Heart right ventricle (tissue), 16 donors: Measurements from ENCODE around the gene INPP5A. TPM values are rescaled to one million over a fixed set of nuclear protein-coding genes. Genes with fewer than 3 reads are reported as not detected.

Source experiments
- ATAC-seq, 8 donors: fragments of 200-7000 bp; cut with Tn5 transposase; one replicate each; pipeline ENCODE4 v1.9.1; 2020; ENCODE audit warnings: mild to moderate bottlenecking in 8 of 8, moderate library complexity in 8 of 8, moderate number of reproducible peaks in 1 of 8
- DNase-seq, 2 donors: peaks; one replicate each; pipeline ENCODE4 v3.0.0-alpha.2; 2020
- H3K27ac ChIP-seq, 10 donors: fragments of 200-600 bp; sonication (generic) in 2 of 10; one replicate each; pipeline versions ENCODE4 v1.5.0 to v1.8.0; 2020 to 2022; ENCODE audit warnings: mild to moderate bottlenecking in 3 of 10
- H3K27me3 ChIP-seq, 7 donors: fragments of 200-600 bp; one replicate each; pipeline ENCODE4 v1.8.0; 2021 to 2022; ENCODE audit warnings: mild to moderate bottlenecking in 2 of 7
- H3K36me3 ChIP-seq, 9 donors: fragments of 200-600 bp; sonication (generic) in 1 of 9; one replicate each; pipeline versions ENCODE4 v1.5.0 to v1.8.0; 2020 to 2022; ENCODE audit warnings: mild to moderate bottlenecking in 2 of 9
- H3K4me1 ChIP-seq, 9 donors: fragments of 200-600 bp; sonication (generic) in 1 of 9; one replicate each; pipeline versions ENCODE4 v1.5.0 to v1.8.0; 2020 to 2022; ENCODE audit warnings: mild to moderate bottlenecking in 4 of 9
- H3K4me3 ChIP-seq, 10 donors: fragments of 200-600 bp; sonication (generic) in 2 of 10; one replicate each; pipeline versions ENCODE4 v1.5.0 to v1.8.0; 2020 to 2022; ENCODE audit warnings: mild to moderate bottlenecking in 7 of 10, moderate library complexity in 2 of 10
- H3K9me3 ChIP-seq, 11 donors: fragments of 200-600 bp in 10 of 11; sonication (generic) in 2 of 11; one replicate each; pipeline versions ENCODE4 v1.5.0 to v1.8.0; 2013 to 2022; ENCODE audit warnings: mild to moderate bottlenecking in 2 of 11, control low read depth in 1 of 11, moderate library complexity in 1 of 11
- WGBS, 2 donors: extraction: QIAGEN DNeasy Blood & Tissue Kit; methylation state at CpG; one replicate each; pipeline ENCODE4 v1.1.7; 2013; ENCODE audit warnings: inconsistent platforms in 1 of 2; 5-methylcytosine and 5-hydroxymethylcytosine counted together
- intact Hi-C, 10 donors: fragments of 100-400 bp; cut with DNase I; formaldehyde crosslinking; loops; one replicate each; pipeline versions ENCODE4 v1.11.1 to v1.14.2; 2022
- polyA plus RNA-seq, 2 donors: library from polyadenylated mRNA; stranded (reverse); fragments of 200-250 nt; gene quantifications; one replicate each; pipeline ENCODE4 v1.2.3, GENCODE V29; 2013
- total RNA-seq, 10 donors: library from RNA; stranded (reverse); fragmentation: NEBNext Ultra II Directional in 3 of 10; extraction: Animal tissue kit (Norgen Biotek cat#: 25700) in 3 of 10; gene quantifications; one replicate each; pipeline versions ENCODE4 v1.2.1 to v1.2.4, GENCODE V29; 2021 to 2023
- TF ChIP-seq, protein P1 (sequence below), 9 donors: fragments of 200-600 bp; sonication (generic) in 2 of 9; IDR thresholded peaks; one replicate each; pipeline versions ENCODE4 v1.5.0 to v1.8.0; 2021 to 2022; ENCODE audit warnings: antibody characterized with exemption in 9 of 9, mild to moderate bottlenecking in 5 of 9, moderate library complexity in 1 of 9
- donor health status: Arrhythmogenic right ventricular cardiomyopathy.
- donor health status: ischemic (EF 13 %, LVEDD 7.1; RV severe dilation, severe dysfunction).
- donor health status: healthy with polysubstance abuse.
- donor health status: DM: no; HTN: yes; CAD: no.
- donor health status: DM: no; HTN: no; CAD: no.
- donor health status: ischemic (EF 25% LVEDD 6.9; RV normal size, moderate dysfunction).
- donor health status: ischemic (EF 25% LVEDD 5.7; RV mildly dilated, moderate dysfunction).
- donor health status: healthy.
- donor health status: DM: yes; HTN: yes; CAD: no.
- donor health status: Ischemic cardiomyopathy.
- donor health status: ischemic (EF 35%, LVEDD 5.7; RV mildly dilated, moderate dysfunction).
- donor health status: nonischemic (EF 11% LVEDD 7.7; RV severe dilation, severe dysfunction).
- donor health status: DM: yes; HTN: yes; CAD: no.
- donor health status: PGD.
- donor health status: ischemic (EF 29% LVEDD 5.4; RV normal size, mild dysfunction).
- donor health status: nonischemic (EF 23%, LVEDD 6.1; RV moderate dilation, normal function).

The INPP5A gene
- total and polyA plus RNA-seq, 12 donors, result 30.4 to 122 (median 106) TPM

DNA sequence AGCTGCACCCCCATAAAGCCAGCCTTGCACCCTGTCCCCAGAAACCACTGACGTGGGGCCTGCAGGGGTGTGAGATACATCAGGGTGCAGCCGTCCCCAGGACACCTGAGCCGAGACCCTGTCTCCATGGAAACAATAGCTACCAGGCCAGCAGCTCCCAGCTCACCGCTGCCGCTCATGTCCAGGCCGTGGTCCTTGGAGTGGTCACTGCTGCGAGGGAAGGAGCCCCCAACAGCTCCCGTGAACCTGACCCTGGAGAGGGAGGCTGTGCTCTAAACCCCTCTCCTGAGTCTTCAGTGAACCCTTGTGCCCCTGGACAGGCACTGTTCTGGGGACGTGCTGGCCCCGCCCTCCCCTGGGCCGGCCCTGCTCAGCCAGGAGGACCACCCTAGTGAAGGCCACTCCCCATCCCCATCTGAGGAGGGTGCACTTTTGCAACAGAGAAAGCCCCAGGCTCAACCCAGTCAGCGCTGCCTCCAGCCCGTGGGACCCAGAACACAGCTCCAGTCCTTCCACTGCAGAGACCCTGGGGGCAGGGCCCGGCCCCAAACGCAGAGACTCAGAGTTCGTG lies 19.6 kb upstream of the INPP5A start:
- ATAC-seq, result peak in 7 of 8 donors; percentile 25 to 59 (median 50)
- H3K4me1 ChIP-seq, result peaks cover 46 to 76% (median 68%) of the 10 kb centered on the region in 9 donors
- DNase-seq, result peak in 1 of 2 donors; percentile 57

DNA sequence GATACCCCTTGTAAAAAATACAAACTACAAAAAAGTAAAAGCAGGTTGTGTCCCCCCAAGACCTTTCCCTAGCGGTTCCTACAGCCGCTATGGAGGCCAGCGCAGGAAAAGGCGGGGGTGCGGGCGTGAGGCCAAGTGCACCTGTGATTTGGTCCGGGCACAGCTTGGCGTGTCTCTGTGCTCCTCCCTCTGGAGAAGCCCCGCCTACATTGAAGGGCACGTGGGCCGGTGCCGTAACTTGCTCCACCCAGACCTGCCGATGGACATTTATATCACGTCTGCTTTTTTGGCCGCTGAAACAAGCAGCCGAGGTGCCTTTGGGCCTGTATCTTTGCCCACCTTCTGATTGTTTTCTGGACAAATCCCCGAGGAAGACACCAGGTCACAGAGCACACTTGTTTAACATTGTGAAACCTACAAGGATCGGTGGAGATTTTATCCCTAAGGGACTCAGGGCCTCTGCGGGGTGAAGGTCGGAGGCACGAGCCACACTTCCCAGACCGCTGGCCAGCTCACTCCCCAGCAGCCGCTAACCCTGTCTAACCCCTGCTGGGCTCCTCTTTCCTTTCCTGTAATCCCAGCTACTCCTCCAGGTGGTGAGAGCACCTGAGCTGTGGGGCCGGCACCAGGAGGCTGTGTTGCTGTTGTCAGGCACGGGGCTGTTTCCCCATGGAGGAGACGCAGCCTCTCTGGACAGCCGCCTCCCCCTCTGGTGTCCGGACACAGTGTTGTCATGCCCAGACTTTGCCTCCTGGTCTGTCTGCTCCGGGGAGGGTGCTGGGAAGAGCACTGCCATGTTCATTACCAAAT lies 18.8 kb upstream of the INPP5A start:
- peak overlapping the region; percentile 76 to 98 (median 96) for H3K27ac ChIP-seq
- 31 to 32% methylated on average over 29 of the region's 29 CpGs for WGBS, 2 donors

More for the DNA sequence above, 19.6 kb upstream of the INPP5A start:
- peak overlapping the region in 9 of 10 donors; percentile 16 to 55 (median 49) for H3K4me3 ChIP-seq
- no peaks in the 10 kb centered on the region for H3K36me3 ChIP-seq
- H3K9me3 ChIP-seq, result peaks cover 0 to 6% (median 0%) of the 10 kb centered on the region in 11 donors
- intact Hi-C loops, result loop anchor here in 9 of 10 donors (1.0 to 10.0 kb wide), 7 partner anchors 19 to 121 kb away; partner anchors contain the start of genes INPP5A (in 6 of the 9) and PWWP2B (in 1 of the 9)
- H3K27me3 ChIP-seq, result no peaks in the 10 kb centered on the region
- H3K27ac ChIP-seq, result peak overlapping the region; percentile 76 to 98 (median 96)
- TF ChIP-seq, protein P1, sequence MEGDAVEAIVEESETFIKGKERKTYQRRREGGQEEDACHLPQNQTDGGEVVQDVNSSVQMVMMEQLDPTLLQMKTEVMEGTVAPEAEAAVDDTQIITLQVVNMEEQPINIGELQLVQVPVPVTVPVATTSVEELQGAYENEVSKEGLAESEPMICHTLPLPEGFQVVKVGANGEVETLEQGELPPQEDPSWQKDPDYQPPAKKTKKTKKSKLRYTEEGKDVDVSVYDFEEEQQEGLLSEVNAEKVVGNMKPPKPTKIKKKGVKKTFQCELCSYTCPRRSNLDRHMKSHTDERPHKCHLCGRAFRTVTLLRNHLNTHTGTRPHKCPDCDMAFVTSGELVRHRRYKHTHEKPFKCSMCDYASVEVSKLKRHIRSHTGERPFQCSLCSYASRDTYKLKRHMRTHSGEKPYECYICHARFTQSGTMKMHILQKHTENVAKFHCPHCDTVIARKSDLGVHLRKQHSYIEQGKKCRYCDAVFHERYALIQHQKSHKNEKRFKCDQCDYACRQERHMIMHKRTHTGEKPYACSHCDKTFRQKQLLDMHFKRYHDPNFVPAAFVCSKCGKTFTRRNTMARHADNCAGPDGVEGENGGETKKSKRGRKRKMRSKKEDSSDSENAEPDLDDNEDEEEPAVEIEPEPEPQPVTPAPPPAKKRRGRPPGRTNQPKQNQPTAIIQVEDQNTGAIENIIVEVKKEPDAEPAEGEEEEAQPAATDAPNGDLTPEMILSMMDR (IDR thresholded peaks at IDR 0.05), result no peak
- WGBS, 2 donors, result 29 to 35% methylated on average over 16 of the region's 16 CpGs

DNA sequence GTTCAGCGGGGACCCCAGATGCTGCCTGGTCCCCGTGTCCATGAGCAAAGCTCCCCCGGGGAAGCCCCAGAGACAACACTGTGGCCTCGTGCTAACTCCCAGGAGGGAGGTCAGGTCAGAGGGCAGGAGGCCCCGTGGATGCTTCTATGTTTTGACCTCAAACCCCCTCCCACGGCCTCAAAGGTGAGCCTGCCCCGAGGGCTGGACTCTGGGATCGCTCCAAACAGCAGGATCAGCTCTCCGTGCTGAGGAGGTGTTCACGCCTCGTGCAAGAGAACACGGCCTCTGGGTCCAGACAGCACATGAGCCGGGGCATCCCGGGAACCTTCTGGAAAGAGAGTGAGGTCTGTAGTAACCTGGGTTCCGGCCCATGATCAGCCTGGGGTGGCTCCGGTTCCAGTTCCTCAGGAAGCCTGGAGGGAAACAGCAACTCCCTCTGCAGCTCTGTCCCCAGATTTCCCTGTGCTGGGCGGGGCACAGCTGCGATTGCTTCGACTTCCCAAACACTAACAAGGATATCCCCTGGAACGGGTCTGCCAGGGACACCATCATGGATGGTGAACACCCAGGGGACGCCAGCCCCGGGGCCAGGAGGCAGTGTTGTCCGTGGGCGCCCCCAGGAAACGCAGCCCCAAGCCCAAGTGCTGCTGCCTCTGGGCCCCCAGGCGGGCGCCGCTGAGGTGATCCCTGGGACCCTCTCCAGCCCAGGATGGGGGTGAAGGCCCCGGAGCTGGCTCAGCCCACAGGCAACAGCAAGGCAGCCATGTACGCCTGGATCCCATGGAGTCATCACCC lies 18.0 kb upstream of the INPP5A start:
- Histone ChIP-seq H3K36me3 (no peaks in the 10 kb centered on the region), H3K27me3 (no peaks in the 10 kb centered on the region), H3K4me1 (peaks cover 46 to 72% (median 68%) of the 10 kb centered on the region in 9 donors), H3K27ac (peak overlapping the region; percentile 70 to 98 (median 96)), H3K9me3 (no peaks in the 10 kb centered on the region), H3K4me3 (no peak overlapping the region)
- WGBS, 2 donors, result 61 to 66% methylated on average over 30 of the region's 30 CpGs
- intact Hi-C loops, result loop anchor here in 8 of 10 donors (2.0 to 10.0 kb wide), 6 partner anchors 17 to 122 kb away; partner anchors contain the start of genes INPP5A (in 1 of the 8) and PWWP2B (in 1 of the 8)
- DNase-seq, result peak in 1 of 2 donors; percentile 72
- peak in 6 of 8 donors; percentile 0 to 14 (median 12) for ATAC-seq
- TF ChIP-seq, protein P1 (IDR thresholded peaks at IDR 0.05), result no peak

More for the DNA sequence above, 18.8 kb upstream of the INPP5A start:
- TF ChIP-seq, protein P1 (IDR thresholded peaks at IDR 0.05), result no peak
- ATAC-seq (peak; percentile 16 to 61 (median 56)), DNase-seq (peak; percentile 78 to 81)
- Histone ChIP-seq H3K36me3 (no peaks in the 10 kb centered on the region), H3K4me3 (peak overlapping the region in 8 of 10 donors; percentile 25 to 55 (median 50)), H3K27me3 (no peaks in the 10 kb centered on the region), H3K9me3 (peaks cover 0 to under 1% (median 0%) of the 10 kb centered on the region in 11 donors), H3K4me1 (peaks cover 46 to 76% (median 68%) of the 10 kb centered on the region in 9 donors)
- intact Hi-C loops, result loop anchor here in 8 of 10 donors (2.0 to 10.0 kb wide), 6 partner anchors 18 to 121 kb away; partner anchors contain the start of genes INPP5A (in 1 of the 8) and PWWP2B (in 1 of the 8)
